Peyer's patch (tissue), 4 donors: ENCODE results near the gene SUN5.

Experiments used
- CTCF ChIP-seq, 6 experiments: fragments of 450-650 bp in 4 of 6; fragments of 200-600 bp in 2 of 6; sonication (generic) in 1 of 6; IDR thresholded peaks; one replicate each; pipeline ENCODE4 v1.5.1; 2017 to 2019; ENCODE audit warnings: antibody characterized with exemption in 6 of 6, mild to moderate bottlenecking in 3 of 6, moderate library complexity in 1 of 6
- POLR2A ChIP-seq, 2 donors: fragments of 450-650 bp; IDR thresholded peaks; one replicate each; pipeline ENCODE4 v1.5.1; 2017; ENCODE audit warnings: antibody characterized with exemption in 2 of 2, mild to moderate bottlenecking in 2 of 2, moderate library complexity in 2 of 2

DNA sequence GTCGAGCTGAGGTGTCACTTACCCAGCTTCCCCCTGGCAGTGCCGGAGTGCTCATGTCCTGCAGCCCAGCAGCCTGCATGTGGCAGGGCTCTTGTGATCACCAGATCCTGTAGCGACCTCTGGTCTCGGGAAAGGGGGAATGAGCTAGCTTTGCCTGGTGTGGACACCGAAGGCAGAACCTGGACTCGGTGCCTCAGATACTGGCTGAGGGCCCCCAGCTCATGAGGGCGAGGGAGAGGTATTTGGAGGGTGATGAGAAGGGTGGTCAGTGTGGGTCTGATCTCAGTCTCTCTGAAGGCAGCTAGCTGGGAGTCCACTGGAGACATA lies 26.3 kb downstream of the SUN5 start:
- TF ChIP-seq POLR2A (IDR thresholded peaks at IDR 0.05) (no peak), CTCF (IDR thresholded peaks at IDR 0.05) (no peak)
